Endothelial cell of umbilical vein (primary cell): ENCODE measurements around the gene GRID2.

ENCODE experiments used
- CTCF ChIP-seq, 2 donors: IDR thresholded peaks; 1 replicate in 1 of 2; 2 replicates in 1 of 2; pipeline ENCODE4 v1.5.1; 2011; ENCODE audit warnings: low read length in 2 of 2, mild to moderate bottlenecking in 2 of 2, moderate library complexity in 2 of 2, control low read depth in 1 of 2, inconsistent platforms in 1 of 2, low read depth in 1 of 2; ENCODE audit not compliant: insufficient read depth in 1 of 2; ENCODE audit errors: extremely low read depth in 1 of 2
- EZH2 ChIP-seq: IDR thresholded peaks from 2 replicates; pipeline ENCODE4 v1.6.1; 2012; ENCODE audit warnings: borderline replicate concordance, low read depth, mild to moderate bottlenecking, moderate library complexity, low read length, inconsistent platforms; ENCODE audit not compliant: severe bottlenecking
- JUN ChIP-seq: IDR thresholded peaks from 2 replicates; pipeline ENCODE4 v1.6.1; 2011; ENCODE audit warnings: borderline replicate concordance, low read depth; ENCODE audit not compliant: insufficient read length, insufficient read depth
- MYC ChIP-seq: IDR thresholded peaks from one replicate; pipeline ENCODE4 v1.6.1; 2011; ENCODE audit warnings: mild to moderate bottlenecking, low read depth, low read length
- POLR2A ChIP-seq: IDR thresholded peaks from 2 replicates; pipeline ENCODE4 v1.6.1; 2012; ENCODE audit warnings: low read depth, mild to moderate bottlenecking, control low read depth, low read length
- POLR2AphosphoS5 ChIP-seq: IDR thresholded peaks from 2 replicates; pipeline ENCODE4 v1.6.1; 2012; ENCODE audit warnings: low read depth, mild to moderate bottlenecking, control low read depth, low read length, moderate library complexity; ENCODE audit not compliant: insufficient read depth
- TF ChIP-seq, protein P1 (sequence below): IDR thresholded peaks from 2 replicates; pipeline ENCODE4 v1.6.1; 2011; ENCODE audit not compliant: insufficient read depth, insufficient read length

DNA sequence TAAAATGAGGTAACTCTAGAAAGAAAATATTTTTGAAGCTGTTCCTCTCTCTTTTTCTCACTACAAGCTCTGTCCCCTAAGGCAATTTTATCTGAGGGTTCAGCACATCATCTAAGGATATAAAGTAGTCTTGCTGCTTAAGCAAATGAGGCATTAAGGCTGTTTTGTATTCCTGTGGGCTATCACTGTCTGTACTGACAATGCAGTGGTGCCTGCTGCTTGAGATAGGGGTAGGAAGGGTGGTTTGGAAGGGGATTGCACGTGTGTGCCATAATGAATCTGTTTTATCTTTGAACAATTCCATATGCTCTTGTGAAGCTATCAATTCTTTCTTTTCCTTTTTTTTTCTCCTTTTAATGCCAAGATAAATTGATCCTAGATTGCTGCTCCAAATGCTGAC, 1396.8 kb downstream of the GRID2 start:
- TF ChIP-seq CTCF (IDR thresholded peaks at IDR 0.05; ENCODE audit: extremely low read depth in 1 of 2, insufficient read depth in 1 of 2, low read depth in 1 of 2, low read length in 2 of 2) = no peak
- no peak for TF ChIP-seq EZH2
- TF ChIP-seq POLR2AphosphoS5 = no peak
- TF ChIP-seq, protein P1, sequence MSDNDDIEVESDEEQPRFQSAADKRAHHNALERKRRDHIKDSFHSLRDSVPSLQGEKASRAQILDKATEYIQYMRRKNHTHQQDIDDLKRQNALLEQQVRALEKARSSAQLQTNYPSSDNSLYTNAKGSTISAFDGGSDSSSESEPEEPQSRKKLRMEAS = no peak
- TF ChIP-seq MYC = no peak
- TF ChIP-seq JUN = no peak
- no peak for TF ChIP-seq POLR2A
